CD14-positive monocyte (primary cell): Measurements from ENCODE around the gene GRIN3A. TPM values are rescaled to one million over a fixed set of nuclear protein-coding genes. Genes with fewer than 3 reads are reported as not detected.

Experiments
- DNase-seq, 3 donors: peaks; one replicate each; pipeline ENCODE4 v3.0.0-alpha.2; 2011 to 2022
- H2AFZ ChIP-seq: 2 replicates; pipeline ENCODE4 v1.6.0; 2012; ENCODE audit warnings: mild to moderate bottlenecking, low read depth, low read length, inconsistent platforms; ENCODE audit not compliant: insufficient read depth, poor library complexity, severe bottlenecking
- H3K27ac ChIP-seq, 2 donors: 1 replicate in 1 of 2; 2 replicates in 1 of 2; pipeline ENCODE4 v1.5.1; 2012 to 2013; ENCODE audit warnings: low read length in 2 of 2, control low read depth in 1 of 2, inconsistent platforms in 1 of 2, low read depth in 1 of 2, mild to moderate bottlenecking in 1 of 2
- H3K27me3 ChIP-seq, 2 donors: one replicate each; pipeline versions ENCODE4 v1.6.0 to v1.6.1; 2011 to 2013; ENCODE audit warnings: low read length in 2 of 2; ENCODE audit not compliant: control insufficient read depth in 2 of 2, insufficient read depth in 2 of 2
- H3K36me3 ChIP-seq, 2 donors: replicated peaks in 1 of 2; 1 replicate in 1 of 2; 2 replicates in 1 of 2; pipeline versions ENCODE4 v1.5.1 to v1.6.1; 2012 to 2013; ENCODE audit warnings: low read length in 2 of 2, control low read depth in 1 of 2, inconsistent platforms in 1 of 2, mild to moderate bottlenecking in 1 of 2; ENCODE audit not compliant: insufficient read depth in 2 of 2, control insufficient read depth in 1 of 2
- H3K4me1 ChIP-seq, 2 donors: 1 replicate in 1 of 2; 2 replicates in 1 of 2; pipeline versions ENCODE4 v1.5.1 to v1.6.1; 2012 to 2013; ENCODE audit warnings: low read length in 2 of 2, control low read depth in 1 of 2, inconsistent platforms in 1 of 2, mild to moderate bottlenecking in 1 of 2, moderate library complexity in 1 of 2; ENCODE audit not compliant: insufficient read depth in 2 of 2, control insufficient read depth in 1 of 2
- H3K4me2 ChIP-seq: replicated peaks from 2 replicates; pipeline ENCODE3; 2012; ENCODE audit warnings: low read length, moderate library complexity, mild to moderate bottlenecking; ENCODE audit not compliant: poor library complexity, severe bottlenecking; ENCODE audit errors: extremely low read depth
- H3K4me3 ChIP-seq, 3 experiments: fragments of 200-600 bp in 1 of 3; sonication (generic) in 1 of 3; replicated peaks in 1 of 3; 1 replicate in 2 of 3; 2 replicates in 1 of 3; pipeline ENCODE4 v1.5.1; 2011 to 2013; ENCODE audit warnings: low read length in 3 of 3, mild to moderate bottlenecking in 3 of 3, control low read depth in 2 of 3, low read depth in 2 of 3, inconsistent platforms in 1 of 3, moderate library complexity in 1 of 3
- H3K79me2 ChIP-seq: 2 replicates; pipeline ENCODE4 v1.6.0; 2012; ENCODE audit warnings: mild to moderate bottlenecking, control low read depth, inconsistent platforms, low read length, moderate library complexity; ENCODE audit not compliant: insufficient read depth
- H3K9ac ChIP-seq: 2 replicates; pipeline ENCODE4 v1.6.0; 2017; ENCODE audit warnings: low read length, mild to moderate bottlenecking; ENCODE audit not compliant: insufficient read depth, poor library complexity, severe bottlenecking
- H3K9me3 ChIP-seq, 2 donors: replicated peaks in 1 of 2; 1 replicate in 1 of 2; 2 replicates in 1 of 2; pipeline versions ENCODE4 v1.5.1 to v1.6.1; 2012 to 2013; ENCODE audit warnings: low read length in 2 of 2, control low read depth in 1 of 2; ENCODE audit not compliant: control insufficient read depth in 1 of 2, insufficient read depth in 1 of 2
- H4K20me1 ChIP-seq: 2 replicates; pipeline ENCODE4 v1.6.0; 2012; ENCODE audit warnings: mild to moderate bottlenecking, low read length, control low read depth, moderate library complexity; ENCODE audit not compliant: insufficient read depth
- H3K27ac Mint-ChIP-seq, 7 donors: one replicate each; pipeline ENCODE4 v1.8.0; 2020; ENCODE audit warnings: mild to moderate bottlenecking in 7 of 7, mixed read lengths in 7 of 7, moderate library complexity in 6 of 7, inconsistent platforms in 2 of 7
- H3K27me3 Mint-ChIP-seq, 3 donors: one replicate each; pipeline ENCODE4 v1.8.0; 2021 to 2022; ENCODE audit warnings: low read depth in 3 of 3, mild to moderate bottlenecking in 3 of 3, mixed read lengths in 3 of 3, moderate library complexity in 3 of 3, inconsistent platforms in 1 of 3
- H3K36me3 Mint-ChIP-seq, 2 donors: one replicate each; pipeline ENCODE4 v1.8.0; 2020; ENCODE audit warnings: mixed read lengths in 2 of 2, inconsistent platforms in 1 of 2, mild to moderate bottlenecking in 1 of 2
- H3K4me1 Mint-ChIP-seq: one replicate; pipeline ENCODE4 v1.8.0; 2020; ENCODE audit warnings: mild to moderate bottlenecking, mixed read lengths
- H3K4me3 Mint-ChIP-seq, 2 donors: one replicate each; pipeline ENCODE4 v1.8.0; 2020; ENCODE audit warnings: mild to moderate bottlenecking in 2 of 2, mixed read lengths in 2 of 2, moderate library complexity in 1 of 2
- H3K9me3 Mint-ChIP-seq, 7 donors: one replicate each; pipeline ENCODE4 v1.8.0; 2020 to 2022; ENCODE audit warnings: mixed read lengths in 7 of 7, mild to moderate bottlenecking in 6 of 7, moderate library complexity in 6 of 7, inconsistent platforms in 2 of 7
- CTCF ChIP-seq: fragments of 200-600 bp; IDR thresholded peaks from one replicate; pipeline ENCODE4 v1.8.0; 2022; ENCODE audit warnings: antibody characterized with exemption, mild to moderate bottlenecking
- WGBS: methylation state at CpG from one replicate; pipeline ENCODE4 v1.1.5; 2013; ENCODE audit warnings: missing lambda C conversion rate; ENCODE audit not compliant: insufficient coverage; 5-methylcytosine and 5-hydroxymethylcytosine counted together
- intact Hi-C, 2 donors: fragments of 100-400 bp; cut with micrococcal nuclease; formaldehyde crosslinking; loops; one replicate each; pipeline versions ENCODE4 v1.15.0 to v1.15.1; 2023
- polyA plus RNA-seq, 3 donors: library from polyadenylated mRNA; depleted of rRNA in 1 of 3; unstranded in 2 of 3; stranded (reverse) in 1 of 3; fragments of 300-500 nt in 2 of 3; fragments of >200 nt in 1 of 3; fragmentation: Illumina TruSeq in 2 of 3; gene quantifications; 1 replicate in 2 of 3; 2 replicates in 1 of 3; pipeline ENCODE4 v1.2.3, GENCODE V29; 2012 to 2021

The GRIN3A gene
- polyA plus RNA-seq, 3 donors = 0.11 to 0.39 (median 0.16) TPM

- no peak overlapping the region for H3K27ac ChIP-seq
- no peak overlapping the region for H3K4me2 ChIP-seq
- no peaks in the 10 kb centered on the region for H3K79me2 ChIP-seq
- no peak for DNase-seq
- no peak overlapping the region for H3K4me3 ChIP-seq
- H2AFZ ChIP-seq = no peak overlapping the region
- intact Hi-C loops = no loop called here
- Mint-ChIP-seq H3K4me1 (peaks cover 41% of the 10 kb centered on the region), H3K36me3 (no peaks in the 10 kb centered on the region), H3K27ac (no peak overlapping the region), H3K4me3 (no peak overlapping the region), H3K27me3 (no peaks in the 10 kb centered on the region), H3K9me3 (no peaks in the 10 kb centered on the region)
- H3K9me3 ChIP-seq = no peaks in the 10 kb centered on the region
- 100% methylated on average over 1 of the region's 4 CpGs for WGBS
- H3K36me3 ChIP-seq = no peaks in the 10 kb centered on the region
- peaks cover 31 to 45% of the 10 kb centered on the region in 2 donors for H3K4me1 ChIP-seq
- H3K9ac ChIP-seq = no peak overlapping the region
- H4K20me1 ChIP-seq = no peaks in the 10 kb centered on the region
- TF ChIP-seq CTCF = no peak
- no peaks in the 10 kb centered on the region for H3K27me3 ChIP-seq
These were observed 110.3 kb downstream of the GRIN3A start for GRCh38 chr9:101628173-101628572.

- no peaks in the 10 kb centered on the region for H3K36me3 ChIP-seq
- peak; percentile 29 to 52 (median 44) for DNase-seq
- intact Hi-C loops = no loop called here
- no peaks in the 10 kb centered on the region for H3K79me2 ChIP-seq
- H3K27me3 ChIP-seq = no peaks in the 10 kb centered on the region
- H3K9ac ChIP-seq = no peak overlapping the region
- 0% methylated on average over 1 of the region's 1 CpG for WGBS
- H3K4me1 ChIP-seq = peaks cover 31 to 45% of the 10 kb centered on the region in 2 donors
- Mint-ChIP-seq H3K4me3 (peak overlapping the region in 1 of 2 donors; percentile 61), H3K27ac (peak overlapping the region; percentile 12 to 88 (median 69)), H3K36me3 (no peaks in the 10 kb centered on the region), H3K4me1 (peaks cover 45% of the 10 kb centered on the region), H3K27me3 (peaks cover 0 to 2% (median 0%) of the 10 kb centered on the region in 3 donors), H3K9me3 (no peaks in the 10 kb centered on the region)
- H3K4me2 ChIP-seq = peak overlapping the region; percentile 40
- no peaks in the 10 kb centered on the region for H4K20me1 ChIP-seq
- H3K27ac ChIP-seq = peak overlapping the region in 1 of 2 donors; percentile 75
- H3K4me3 ChIP-seq = peak overlapping the region in 1 of 3 experiments; percentile 46
- H2AFZ ChIP-seq = no peak overlapping the region
- no peaks in the 10 kb centered on the region for H3K9me3 ChIP-seq
- TF ChIP-seq CTCF = no peak
These were observed 112.2 kb downstream of the GRIN3A start for GRCh38 chr9:101626295-101626694.
